ENCODE results near the gene ARMC2. TPM values are rescaled to one million over a fixed set of nuclear protein-coding genes. Genes with fewer than 3 reads are reported as not detected.
A peak's percentile ranks its signal among the peaks of the same experiment; 100 is the strongest.
"Not testable (repeated sequence)": the region's sequence is repeated elsewhere in the genome, so short reads cannot be mapped to it uniquely, and the experiment has no call there.

The ARMC2 gene
- total RNA-seq, 2 donors from 2014 or later, result 0.83 to 5.4 TPM

GRCh38 chr6:108884211-108885059 is 36.2 kb downstream of the ARMC2 start:
- peak overlapping the region in 1 of 2 donors; percentile 80 for H3K27ac Mint-ChIP-seq

GRCh38 chr6:108888052-108888451 is 39.8 kb downstream of the ARMC2 start:
- DNase-seq (ENCODE audit: low spot score), result no peak
- H3K27me3 Mint-ChIP-seq, result no peaks in the 10 kb centered on the region
- H3K4me1 Mint-ChIP-seq (ENCODE audit: low read depth in 2 of 2), result peaks cover 9 to 15% of the 10 kb centered on the region in 2 donors
- H3K27ac Mint-ChIP-seq, result no peak overlapping the region
- ATAC-seq, result no peak
- H3K36me3 Mint-ChIP-seq, result no peaks in the 10 kb centered on the region
- no peak overlapping the region for H3K4me3 Mint-ChIP-seq
- no peaks in the 10 kb centered on the region for H3K9me3 Mint-ChIP-seq

More at GRCh38 chr6:108884211-108885059, 36.2 kb downstream of the ARMC2 start:
- ATAC-seq (no peak), DNase-seq (ENCODE audit: low spot score) (no peak)
- Mint-ChIP-seq H3K4me1 (ENCODE audit: low read depth in 2 of 2) (peaks cover 27 to 47% of the 10 kb centered on the region in 2 donors), H3K4me3 (no peak overlapping the region), H3K27me3 (no peaks in the 10 kb centered on the region), H3K36me3 (peaks cover 14% of the 10 kb centered on the region), H3K9me3 (peaks cover 2% of the 10 kb centered on the region)

GRCh38 chr6:108888745-108889144 is 40.5 kb downstream of the ARMC2 start:
- DNase-seq (ENCODE audit: low spot score) (no peak), ATAC-seq (peak in 1 of 2 donors; percentile 41)
- no peaks in the 10 kb centered on the region for H3K27me3 Mint-ChIP-seq
- no peak overlapping the region for H3K27ac Mint-ChIP-seq
- no peak overlapping the region for H3K4me3 Mint-ChIP-seq
- H3K4me1 Mint-ChIP-seq (ENCODE audit: low read depth in 2 of 2), result peaks cover 11 to 14% of the 10 kb centered on the region in 2 donors
- no peaks in the 10 kb centered on the region for H3K36me3 Mint-ChIP-seq
- no peaks in the 10 kb centered on the region for H3K9me3 Mint-ChIP-seq

GRCh38 chr6:108890898-108891297 is 42.7 kb downstream of the ARMC2 start:
- DNase-seq (ENCODE audit: low spot score); H3K27me3 Mint-ChIP-seq; ATAC-seq; H3K9me3 Mint-ChIP-seq; H3K4me3 Mint-ChIP-seq; H3K27ac Mint-ChIP-seq; H3K4me1 Mint-ChIP-seq (ENCODE audit: low read depth in 2 of 2); H3K36me3 Mint-ChIP-seq: not testable (repeated sequence)

GRCh38 chr6:108895571-108895970 is 47.3 kb downstream of the ARMC2 start:
- Mint-ChIP-seq H3K4me1 (ENCODE audit: low read depth in 2 of 2) (peaks cover 26 to 34% of the 10 kb centered on the region in 2 donors), H3K27me3 (no peaks in the 10 kb centered on the region), H3K4me3 (peak overlapping the region; percentile 69), H3K9me3 (no peaks in the 10 kb centered on the region), H3K27ac (peak overlapping the region; percentile 54 to 81), H3K36me3 (no peaks in the 10 kb centered on the region)
- DNase-seq (ENCODE audit: low spot score), result no peak
- peak; percentile 81 to 83 for ATAC-seq

- DNase-seq (ENCODE audit: low spot score), result no peak
- peak overlapping the region; percentile 54 to 81 for H3K27ac Mint-ChIP-seq
- no peaks in the 10 kb centered on the region for H3K36me3 Mint-ChIP-seq
- no peaks in the 10 kb centered on the region for H3K9me3 Mint-ChIP-seq
- ATAC-seq, result peak; percentile 85 to 86
- no peaks in the 10 kb centered on the region for H3K27me3 Mint-ChIP-seq
- peak overlapping the region; percentile 71 for H3K4me3 Mint-ChIP-seq
- peaks cover 29 to 37% of the 10 kb centered on the region in 2 donors for H3K4me1 Mint-ChIP-seq (ENCODE audit: low read depth in 2 of 2)
These were observed 48.0 kb downstream of the ARMC2 start for GRCh38 chr6:108896111-108896661.

GRCh38 chr6:108897371-108897770 is 49.1 kb downstream of the ARMC2 start:
- H3K4me1 Mint-ChIP-seq (ENCODE audit: low read depth in 2 of 2), result peaks cover 35 to 44% of the 10 kb centered on the region in 2 donors
- no peaks in the 10 kb centered on the region for H3K36me3 Mint-ChIP-seq
- H3K4me3 Mint-ChIP-seq, result no peak overlapping the region
- ATAC-seq, result no peak
- no peaks in the 10 kb centered on the region for H3K9me3 Mint-ChIP-seq
- H3K27ac Mint-ChIP-seq, result no peak overlapping the region
- no peak for DNase-seq (ENCODE audit: low spot score)
- H3K27me3 Mint-ChIP-seq, result no peaks in the 10 kb centered on the region

- H3K9me3 Mint-ChIP-seq, result no peaks in the 10 kb centered on the region
- H3K4me1 Mint-ChIP-seq (ENCODE audit: low read depth in 2 of 2), result peaks cover 39 to 53% of the 10 kb centered on the region in 2 donors
- peak overlapping the region; percentile 55 for H3K4me3 Mint-ChIP-seq
- DNase-seq (ENCODE audit: low spot score), result no peak
- H3K27ac Mint-ChIP-seq, result peak overlapping the region; percentile 69 to 77
- H3K36me3 Mint-ChIP-seq, result no peaks in the 10 kb centered on the region
- ATAC-seq, result no peak
- H3K27me3 Mint-ChIP-seq, result no peaks in the 10 kb centered on the region
These were observed 54.2 kb downstream of the ARMC2 start for GRCh38 chr6:108902382-108902792.

GRCh38 chr6:108903796-108904195 is 55.6 kb downstream of the ARMC2 start:
- Mint-ChIP-seq H3K4me1 (ENCODE audit: low read depth in 2 of 2) (peaks cover 33 to 45% of the 10 kb centered on the region in 2 donors), H3K4me3 (no peak overlapping the region), H3K27ac (peak overlapping the region; percentile 0 to 8), H3K36me3 (no peaks in the 10 kb centered on the region), H3K27me3 (no peaks in the 10 kb centered on the region), H3K9me3 (no peaks in the 10 kb centered on the region)
- ATAC-seq, result no peak
- DNase-seq (ENCODE audit: low spot score), result no peak

GRCh38 chr6:108904741-108905140 is 56.5 kb downstream of the ARMC2 start:
- Mint-ChIP-seq H3K4me3 (peak overlapping the region; percentile 11), H3K27ac (peak overlapping the region; percentile 2 to 75), H3K27me3 (no peaks in the 10 kb centered on the region), H3K4me1 (ENCODE audit: low read depth in 2 of 2) (peaks cover 33 to 45% of the 10 kb centered on the region in 2 donors), H3K9me3 (no peaks in the 10 kb centered on the region), H3K36me3 (no peaks in the 10 kb centered on the region)
- no peak for DNase-seq (ENCODE audit: low spot score)
- ATAC-seq, result peak; percentile 63 to 73

GRCh38 chr6:108914235-108915022 is 66.2 kb downstream of the ARMC2 start:
- ATAC-seq, result peak in 1 of 2 donors; percentile 32
- Mint-ChIP-seq H3K4me1 (ENCODE audit: low read depth in 2 of 2) (peaks cover 11 to 17% of the 10 kb centered on the region in 2 donors), H3K27me3 (peaks cover 0 to 9% of the 10 kb centered on the region in 2 donors), H3K4me3 (no peak overlapping the region), H3K9me3 (no peaks in the 10 kb centered on the region), H3K27ac (peak overlapping the region in 1 of 2 donors; percentile 9), H3K36me3 (no peaks in the 10 kb centered on the region)
- no peak for DNase-seq (ENCODE audit: low spot score)

- no peak for DNase-seq (ENCODE audit: low spot score)
- Mint-ChIP-seq H3K27me3 (peaks cover 0 to 12% of the 10 kb centered on the region in 2 donors), H3K9me3 (no peaks in the 10 kb centered on the region), H3K27ac (no peak overlapping the region), H3K4me3 (no peak overlapping the region), H3K4me1 (ENCODE audit: low read depth in 2 of 2) (peaks cover 16 to 21% of the 10 kb centered on the region in 2 donors), H3K36me3 (no peaks in the 10 kb centered on the region)
- ATAC-seq, result no peak
These were observed 67.0 kb downstream of the ARMC2 start for GRCh38 chr6:108915258-108915657.

GRCh38 chr6:108916026-108916686 is 67.9 kb downstream of the ARMC2 start:
- Mint-ChIP-seq H3K27ac (no peak overlapping the region), H3K36me3 (no peaks in the 10 kb centered on the region), H3K9me3 (no peaks in the 10 kb centered on the region), H3K27me3 (peaks cover 0 to 12% of the 10 kb centered on the region in 2 donors), H3K4me3 (no peak overlapping the region), H3K4me1 (ENCODE audit: low read depth in 2 of 2) (peaks cover 25 to 29% of the 10 kb centered on the region in 2 donors)
- DNase-seq (ENCODE audit: low spot score), result no peak
- ATAC-seq, result peak in 1 of 2 donors; percentile 69

Data from natural killer cell treated with Interleukin-12 subunit alpha and Interleukin-12 subunit beta and Interleukin-15 and Interleukin-18, amount 100 ng/mL, for 72 hours (primary cell).